Cardiac fibroblast (primary cell): ENCODE data around the gene VEZF1.
A peak's percentile ranks its signal among the peaks of the same experiment; 100 is the strongest.

Experiments used
- DNase-seq, 2 donors: peaks; one replicate each; pipeline versions ENCODE4 v3.0.0 to v3.0.0-alpha.2; 2010; ENCODE audit warnings: low read depth in 2 of 2
- H3K4me3 ChIP-seq, 2 donors: replicated peaks in 1 of 2; 1 replicate in 1 of 2; 2 replicates in 1 of 2; pipeline ENCODE4 v1.5.1; 2011; ENCODE audit warnings: low read depth in 2 of 2, low read length in 2 of 2, mild to moderate bottlenecking in 2 of 2, moderate library complexity in 1 of 2
- TF ChIP-seq, protein P1 (sequence below): IDR thresholded peaks from one replicate; pipeline ENCODE4 v1.5.1; 2011; ENCODE audit warnings: low read depth, mild to moderate bottlenecking, low read length, inconsistent platforms

VEZF1 gene

DNA sequence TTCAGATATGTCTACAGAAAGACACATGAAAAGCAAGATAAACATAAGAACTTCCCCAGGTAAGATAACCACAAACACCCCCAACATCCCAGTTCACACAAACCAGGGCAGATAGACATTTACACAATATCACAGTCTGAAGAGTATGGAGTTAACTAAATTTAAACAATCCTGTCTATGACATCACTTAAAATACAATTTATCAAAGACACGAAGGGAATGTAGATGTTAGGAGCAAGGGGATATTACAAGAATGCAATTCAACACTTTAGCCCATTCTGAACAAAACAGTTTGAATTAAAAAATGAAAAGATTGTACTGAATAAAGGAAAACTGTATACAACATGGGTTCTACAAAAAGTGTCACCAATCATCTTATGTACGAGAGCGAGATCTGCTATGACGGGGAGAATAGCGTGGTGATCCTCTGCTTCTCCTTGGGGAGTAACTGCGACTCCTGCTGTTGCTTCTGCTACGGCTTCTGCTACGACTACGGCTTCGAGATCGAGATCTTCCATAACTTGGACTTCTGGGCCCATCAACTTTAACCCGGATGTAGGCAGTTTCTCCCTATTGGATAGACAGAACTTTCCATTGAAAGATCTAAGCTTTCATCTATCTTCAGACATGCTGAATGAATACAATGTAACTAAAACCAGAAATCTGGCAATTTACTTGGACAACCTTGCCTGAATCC is 17.1 kb upstream of the VEZF1 start:
- no peak for DNase-seq
- TF ChIP-seq, protein P1, sequence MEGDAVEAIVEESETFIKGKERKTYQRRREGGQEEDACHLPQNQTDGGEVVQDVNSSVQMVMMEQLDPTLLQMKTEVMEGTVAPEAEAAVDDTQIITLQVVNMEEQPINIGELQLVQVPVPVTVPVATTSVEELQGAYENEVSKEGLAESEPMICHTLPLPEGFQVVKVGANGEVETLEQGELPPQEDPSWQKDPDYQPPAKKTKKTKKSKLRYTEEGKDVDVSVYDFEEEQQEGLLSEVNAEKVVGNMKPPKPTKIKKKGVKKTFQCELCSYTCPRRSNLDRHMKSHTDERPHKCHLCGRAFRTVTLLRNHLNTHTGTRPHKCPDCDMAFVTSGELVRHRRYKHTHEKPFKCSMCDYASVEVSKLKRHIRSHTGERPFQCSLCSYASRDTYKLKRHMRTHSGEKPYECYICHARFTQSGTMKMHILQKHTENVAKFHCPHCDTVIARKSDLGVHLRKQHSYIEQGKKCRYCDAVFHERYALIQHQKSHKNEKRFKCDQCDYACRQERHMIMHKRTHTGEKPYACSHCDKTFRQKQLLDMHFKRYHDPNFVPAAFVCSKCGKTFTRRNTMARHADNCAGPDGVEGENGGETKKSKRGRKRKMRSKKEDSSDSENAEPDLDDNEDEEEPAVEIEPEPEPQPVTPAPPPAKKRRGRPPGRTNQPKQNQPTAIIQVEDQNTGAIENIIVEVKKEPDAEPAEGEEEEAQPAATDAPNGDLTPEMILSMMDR, result no peak
- peak overlapping the region; percentile 96 to 97 for H3K4me3 ChIP-seq

DNA sequence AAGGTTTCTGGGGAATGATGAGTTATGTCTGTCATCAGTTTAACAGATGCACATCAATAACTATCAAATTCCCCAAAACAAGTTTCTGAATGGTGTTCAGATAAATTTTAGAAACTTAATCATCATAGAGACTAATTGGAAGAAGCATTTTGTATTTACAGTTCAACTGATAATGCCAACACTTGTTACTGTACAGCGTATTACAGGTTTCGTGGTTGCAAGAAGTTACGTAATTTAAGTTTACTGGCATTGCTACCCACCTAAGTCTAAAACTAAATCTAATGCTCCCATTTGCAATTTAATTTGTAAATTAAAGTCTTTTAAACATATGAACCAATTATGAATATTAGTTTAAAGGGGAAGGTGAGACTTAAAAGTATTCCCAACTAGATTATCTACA is 16.0 kb upstream of the VEZF1 start:
- no peak for DNase-seq
- no peak overlapping the region for H3K4me3 ChIP-seq
- TF ChIP-seq, protein P1, result no peak

DNA sequence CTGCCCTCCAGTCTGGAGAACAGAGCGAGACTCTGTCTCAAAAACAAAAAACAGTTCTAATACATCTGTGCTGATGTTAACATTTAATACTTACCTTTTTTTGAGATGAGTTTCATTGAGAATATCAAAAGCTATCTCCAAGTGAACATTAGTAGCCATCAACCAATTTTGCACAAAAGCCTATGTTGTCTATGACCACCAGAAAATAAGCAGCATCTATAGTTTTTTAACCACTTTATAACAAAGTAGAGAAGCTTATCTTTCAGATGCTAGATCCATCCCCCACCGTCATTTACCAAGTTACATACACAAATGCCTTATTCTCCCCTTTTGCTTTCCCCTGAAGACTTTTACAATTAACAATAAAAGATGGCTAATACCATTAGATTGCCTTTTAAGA is 14.9 kb upstream of the VEZF1 start:
- TF ChIP-seq, protein P1, result no peak
- H3K4me3 ChIP-seq, result no peak overlapping the region
- DNase-seq, result no peak

DNA sequence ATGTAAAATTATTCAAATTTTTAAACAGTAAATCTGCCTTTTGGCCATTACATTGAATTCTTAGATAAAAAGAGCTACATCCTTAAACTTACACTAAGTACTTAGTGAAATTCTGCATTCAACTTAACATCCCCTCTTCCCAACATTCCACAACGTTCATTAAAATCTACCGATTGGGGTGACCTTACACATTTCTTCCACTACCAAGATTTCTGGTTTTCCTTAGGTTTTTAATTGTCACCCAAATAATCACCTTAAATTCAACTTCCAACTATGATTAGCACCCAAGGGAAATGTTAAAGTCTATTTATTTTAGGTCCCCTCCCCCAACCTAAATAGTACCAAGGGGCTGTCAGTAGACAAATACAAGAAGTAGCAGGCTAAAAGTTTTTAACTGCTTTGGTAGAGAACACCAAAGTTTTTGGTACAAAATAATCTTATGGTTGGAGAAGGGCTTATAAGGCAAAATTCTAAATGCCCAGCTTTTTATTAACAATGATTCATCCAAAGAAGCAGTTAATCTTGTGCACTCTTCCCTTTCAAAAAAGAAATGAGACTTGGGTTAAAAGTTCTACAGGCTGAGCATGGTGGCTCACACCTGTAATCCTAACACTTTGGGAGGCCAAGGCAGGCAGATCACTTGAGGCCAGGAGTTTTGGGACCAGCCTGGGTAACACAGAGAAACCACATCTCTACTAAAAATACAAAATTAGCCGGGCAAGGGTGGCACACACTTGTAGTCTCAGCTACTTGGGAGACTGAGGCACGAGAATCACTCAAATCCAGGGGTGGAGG is 14.3 kb upstream of the VEZF1 start:
- TF ChIP-seq, protein P1, result no peak
- H3K4me3 ChIP-seq, result no peak overlapping the region
- no peak for DNase-seq

DNA sequence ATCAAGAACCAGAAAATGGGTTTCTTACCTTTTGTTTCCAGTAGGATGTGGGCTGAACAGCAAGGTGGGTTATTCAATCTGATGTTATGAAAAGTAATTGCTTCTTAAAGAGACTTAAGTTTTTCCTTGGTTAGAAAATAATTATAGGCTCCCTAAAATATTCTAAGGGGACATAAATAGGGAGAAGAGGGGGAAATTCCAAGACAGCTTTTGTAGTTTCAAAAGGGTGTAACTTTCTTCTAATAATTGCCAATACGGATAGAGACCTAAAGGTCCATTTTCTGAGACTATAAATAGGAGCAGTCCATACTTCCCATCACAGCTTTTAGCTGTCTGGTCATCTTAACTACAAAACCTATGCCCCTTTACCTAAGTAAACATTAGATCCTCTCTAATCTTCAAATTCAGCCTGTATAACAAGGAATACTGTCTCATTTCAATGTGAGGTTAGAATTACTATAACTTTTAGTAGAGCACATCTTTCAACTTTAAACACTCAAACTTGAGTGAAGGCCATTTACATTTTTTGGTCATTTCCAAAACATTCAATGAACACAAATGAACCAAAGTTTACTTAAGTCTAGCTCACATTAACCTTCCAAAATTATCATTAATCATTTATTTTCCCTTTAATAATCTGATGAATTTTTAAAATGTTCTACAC is 13.5 kb upstream of the VEZF1 start:
- TF ChIP-seq, protein P1, result no peak
- no peak overlapping the region for H3K4me3 ChIP-seq
- DNase-seq, result no peak

DNA sequence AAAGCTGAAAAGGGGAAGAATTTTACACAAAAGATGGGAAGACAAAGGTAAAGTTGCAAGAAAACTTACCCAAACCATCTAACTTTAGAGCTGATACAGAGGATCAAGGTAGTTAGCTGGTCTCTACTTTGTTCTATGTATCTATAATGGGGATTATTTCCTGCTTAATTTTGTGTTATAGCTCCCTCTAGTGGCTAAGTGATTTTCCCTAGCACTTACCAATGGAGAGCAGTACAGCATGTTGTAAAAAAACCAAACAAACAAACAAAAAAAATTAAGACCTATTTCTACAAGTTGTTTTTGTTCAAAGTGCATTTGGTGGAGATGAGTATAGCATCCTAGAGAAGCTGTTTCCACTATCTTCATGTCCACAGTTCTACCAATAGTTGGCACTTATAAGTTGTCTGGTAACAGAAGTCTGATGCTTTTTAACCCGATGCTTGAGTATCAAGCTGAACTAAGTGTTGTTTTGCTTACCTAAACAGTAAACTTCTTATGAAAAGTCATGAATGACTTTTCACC is 11.5 kb upstream of the VEZF1 start:
- peak; percentile 86 to 89 for DNase-seq
- H3K4me3 ChIP-seq, result no peak overlapping the region
- TF ChIP-seq, protein P1, result peak; percentile 76
